H7 (cell line): Measurements from ENCODE around the gene SYAP1. TPM values are rescaled to one million over a fixed set of nuclear protein-coding genes. Genes with fewer than 3 reads are reported as not detected.
"Not testable (repeated sequence)": the region's sequence is repeated elsewhere in the genome, so short reads cannot be mapped to it uniquely, and the experiment has no call there.

ENCODE experiments used
- DNase-seq: peaks from one replicate; pipeline ENCODE4 v3.0.0; 2012
- H3K27me3 ChIP-seq: 2 replicates; pipeline ENCODE4 v1.6.0; 2011; ENCODE audit warnings: mild to moderate bottlenecking, low read length; ENCODE audit not compliant: control insufficient read depth, insufficient read depth
- H3K36me3 ChIP-seq: replicated peaks from 2 replicates; pipeline ENCODE4 v1.5.1; 2011; ENCODE audit warnings: low read length; ENCODE audit not compliant: control insufficient read depth, insufficient read depth
- H3K4me3 ChIP-seq: 2 replicates; pipeline ENCODE4 v1.5.1; 2011; ENCODE audit warnings: low read depth, mild to moderate bottlenecking, control low read depth, low read length, moderate library complexity; ENCODE audit not compliant: insufficient read depth
- total RNA-seq: library from RNA; depleted of rRNA; stranded (reverse); fragments of >200 nt; shearing (Covaris generic); gene quantifications from 2 replicates; pipeline ENCODE4 v1.2.3, GENCODE V29; 2014

SYAP1 gene
- total RNA-seq, 1 experiment from 2014 or later: 21.7 TPM

DNA sequence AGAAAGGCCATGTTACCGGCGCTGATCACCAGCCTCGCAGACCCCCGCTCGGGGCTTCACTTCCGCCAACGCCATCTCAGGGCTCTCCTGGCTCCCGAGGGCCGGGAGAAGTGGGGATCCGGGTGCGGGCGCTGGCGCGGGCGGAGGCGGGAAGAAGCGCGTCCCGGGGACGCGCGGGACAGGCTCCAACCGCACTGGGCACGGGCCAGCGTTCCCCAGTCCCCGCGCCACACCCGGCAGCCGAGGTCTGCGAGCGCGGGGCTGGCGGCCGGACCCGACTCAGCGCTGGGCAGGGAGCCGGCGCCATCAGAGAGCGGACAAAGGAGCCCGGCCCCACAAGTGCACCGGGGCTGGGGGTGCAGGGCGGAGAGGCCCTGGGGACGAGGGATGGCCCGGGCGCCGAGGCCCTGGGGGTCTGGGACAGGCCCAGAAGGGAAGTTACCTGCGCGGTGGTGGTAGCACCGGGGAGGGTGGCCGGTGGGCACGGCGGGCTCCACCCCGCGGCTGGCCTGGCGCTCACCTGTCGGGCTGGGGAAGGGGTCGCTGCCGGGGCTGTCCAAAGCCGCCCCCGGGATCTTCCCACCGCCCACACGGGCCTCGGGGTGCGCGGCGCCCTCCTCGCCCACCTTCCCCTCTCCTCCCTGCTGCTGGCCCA, 7.4 kb upstream of the SYAP1 start:
- Histone ChIP-seq H3K4me3 (peak overlapping the region; percentile 85), H3K27me3 (no peaks in the 10 kb centered on the region), H3K36me3 (peaks cover 4% of the 10 kb centered on the region)
- DNase-seq: peak; percentile 88

- Histone ChIP-seq H3K27me3 (no peaks in the 10 kb centered on the region), H3K36me3 (peaks cover 2% of the 10 kb centered on the region), H3K4me3 (peak within 1 kb of the TSS; percentile 85)
- DNase-seq: peak; percentile 91
Measured at GRCh38 chrX:16712548-16713155, 6.8 kb upstream of the SYAP1 start, which contains the start of gene CTPS2. CTPS2 (minus strand) TSS chrX:16712669; CDS start chrX:16702902, 9,767 bp downstream.

DNA sequence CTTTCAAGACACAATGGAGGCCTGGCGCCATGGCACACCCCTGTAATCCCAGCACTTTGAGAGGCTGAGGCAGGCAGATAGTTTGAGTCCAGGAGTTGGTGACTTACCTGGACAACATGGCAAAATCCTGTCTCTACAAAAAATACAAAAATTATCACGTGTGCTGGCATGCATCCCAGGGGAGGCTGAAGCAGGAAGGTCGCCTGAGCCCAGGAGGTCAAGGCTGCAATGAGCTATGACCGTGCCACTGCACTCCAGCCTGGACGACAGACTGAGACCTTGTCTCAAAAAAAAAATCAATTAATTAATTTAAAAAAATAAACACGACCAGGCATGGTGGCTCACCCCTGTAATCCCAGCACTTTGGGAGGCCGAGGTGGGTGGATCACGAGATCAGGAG, 4.9 kb upstream of the SYAP1 start:
- Histone ChIP-seq H3K36me3 (no peaks in the 10 kb centered on the region; the same call in 1 of the 2 replicates), H3K4me3 (no peak overlapping the region), H3K27me3 (no peaks in the 10 kb centered on the region)
- no peak for DNase-seq

DNA sequence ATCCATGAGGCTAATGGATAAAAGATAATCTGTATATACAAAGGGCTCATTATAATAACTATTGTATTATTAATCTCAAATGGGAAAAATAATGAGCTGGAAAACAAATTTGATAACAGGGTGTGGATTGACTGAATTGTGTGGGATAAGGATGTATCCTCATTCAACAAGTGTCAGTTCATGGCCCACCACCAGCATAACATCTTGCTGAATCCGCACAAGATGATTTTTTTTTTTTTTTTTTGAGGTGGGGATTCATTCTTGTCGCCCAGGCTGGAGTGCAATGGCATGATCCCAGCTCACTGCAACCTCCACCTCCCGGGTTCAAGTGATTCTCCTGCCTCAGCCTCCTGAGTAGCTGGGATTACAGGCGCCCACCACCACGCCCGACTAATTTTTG, 3.8 kb upstream of the SYAP1 start:
- H3K4me3 ChIP-seq, H3K36me3 ChIP-seq, DNase-seq, H3K27me3 ChIP-seq: not testable (repeated sequence)

DNA sequence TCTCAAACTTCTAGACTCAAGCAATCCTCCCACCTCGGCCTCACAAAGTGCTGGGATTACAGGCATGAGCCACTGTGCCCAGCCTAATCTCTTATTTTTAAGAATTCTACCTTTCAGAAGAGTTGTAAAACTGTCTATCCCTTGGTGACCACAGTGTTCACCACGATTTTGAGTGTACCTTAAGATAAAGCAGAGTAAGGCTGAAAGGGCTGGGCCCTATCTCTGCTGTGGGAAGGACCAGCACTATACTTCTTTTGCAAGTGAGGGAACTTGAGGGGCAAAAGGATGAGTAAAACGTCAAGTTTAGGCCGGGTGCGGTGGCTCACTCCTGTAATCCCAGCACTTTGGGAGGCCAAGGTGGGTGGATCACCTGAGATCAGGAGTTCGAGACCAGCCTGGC, 3.0 kb upstream of the SYAP1 start:
- not testable (repeated sequence) for DNase-seq, H3K36me3 ChIP-seq, H3K4me3 ChIP-seq, H3K27me3 ChIP-seq

- no peak for DNase-seq
- H3K36me3 ChIP-seq: no peaks in the 10 kb centered on the region; the same call in 1 of the 2 replicates
- H3K27me3 ChIP-seq: no peaks in the 10 kb centered on the region
- H3K4me3 ChIP-seq: peak overlapping the region; percentile 96
Measured at GRCh38 chrX:16718824-16719333, 533 bp upstream of the SYAP1 start.

GRCh38 chrX:16722481-16722880, 3.1 kb downstream of the SYAP1 start:
- Histone ChIP-seq H3K36me3 (no peaks in the 10 kb centered on the region; the same call in 1 of the 2 replicates), H3K27me3 (no peaks in the 10 kb centered on the region), H3K4me3 (no peak overlapping the region)
- DNase-seq: no peak

DNA sequence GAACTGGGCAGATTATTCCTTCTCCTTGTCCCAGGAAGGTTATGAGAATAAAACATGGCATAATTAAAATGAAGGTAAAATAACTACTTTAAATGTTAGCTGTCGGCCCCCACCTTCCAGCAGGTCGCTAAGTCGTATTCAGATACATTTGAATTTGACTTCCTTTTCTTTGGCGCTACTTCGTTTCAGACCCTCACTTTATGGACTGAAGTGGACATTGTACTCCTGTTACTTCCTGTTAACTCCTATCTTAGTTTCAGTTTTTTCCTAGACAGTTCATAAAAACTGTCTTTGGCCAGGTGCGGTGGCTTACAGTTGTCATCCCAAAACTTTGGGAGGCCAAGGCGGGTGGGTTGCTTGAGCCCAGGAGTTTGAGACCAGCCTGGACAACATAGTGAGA, 5.7 kb downstream of the SYAP1 start:
- Histone ChIP-seq H3K4me3 (no peak overlapping the region), H3K27me3 (no peaks in the 10 kb centered on the region), H3K36me3 (no peaks in the 10 kb centered on the region; the same call in 1 of the 2 replicates)
- DNase-seq: no peak

DNA sequence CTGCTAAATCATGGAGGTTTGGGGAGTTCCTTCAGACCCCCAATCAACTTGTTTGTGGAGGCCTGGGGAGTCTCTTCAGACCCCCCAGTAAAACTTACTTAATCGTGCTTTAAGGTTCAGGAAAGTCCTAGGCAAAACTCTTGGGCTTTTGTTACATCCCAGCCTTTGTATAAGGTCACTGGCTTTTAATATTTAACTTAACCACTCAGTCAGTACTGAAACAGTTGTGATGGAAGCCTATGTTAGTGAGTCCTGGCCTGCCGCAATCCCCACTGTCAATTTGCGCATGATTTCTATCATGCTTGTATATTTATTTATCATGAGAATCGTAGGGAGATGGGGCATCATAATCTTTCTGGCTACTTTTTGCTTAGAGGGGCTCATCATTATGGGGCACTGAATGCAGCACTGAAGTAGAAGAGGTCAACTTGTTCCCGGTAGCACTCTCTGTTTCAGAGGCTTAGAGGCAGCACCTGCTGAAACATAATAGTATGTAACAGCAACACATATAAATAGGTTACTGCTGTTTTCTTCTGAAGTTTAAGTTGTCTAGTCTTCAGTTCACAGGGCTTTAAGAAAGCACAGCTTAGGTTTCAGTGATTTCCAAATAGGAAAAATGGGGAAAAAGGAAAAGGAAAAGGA, 7.1 kb downstream of the SYAP1 start:
- H3K36me3 ChIP-seq, H3K4me3 ChIP-seq, H3K27me3 ChIP-seq, DNase-seq: not testable (repeated sequence)

DNA sequence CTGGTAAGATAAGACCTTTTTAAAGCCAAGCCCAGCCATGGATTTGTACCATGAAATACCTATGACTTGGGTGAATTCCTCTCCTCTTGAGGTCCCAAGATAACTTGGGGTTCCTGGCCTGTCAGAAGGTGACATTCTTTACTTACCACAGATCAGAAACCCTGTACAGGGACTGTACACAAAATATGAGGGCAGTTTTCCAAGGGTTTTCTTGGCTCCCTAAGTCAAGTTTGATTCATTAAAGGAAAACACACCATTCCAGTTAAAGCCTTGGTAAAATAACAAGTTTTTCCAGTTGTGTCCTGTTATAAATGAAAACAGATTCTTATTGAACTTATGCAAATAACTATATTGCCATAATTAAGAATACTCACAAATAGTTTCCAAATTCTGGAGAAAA, 8.2 kb downstream of the SYAP1 start:
- Histone ChIP-seq H3K36me3 (no peaks in the 10 kb centered on the region; the same call in 1 of the 2 replicates), H3K4me3 (no peak overlapping the region), H3K27me3 (no peaks in the 10 kb centered on the region)
- no peak for DNase-seq

GRCh38 chrX:16730450-16730849, 11.0 kb downstream of the SYAP1 start:
- Histone ChIP-seq H3K36me3 (no peaks in the 10 kb centered on the region; the same call in 1 of the 2 replicates), H3K27me3 (no peaks in the 10 kb centered on the region), H3K4me3 (no peak overlapping the region)
- DNase-seq: no peak

GRCh38 chrX:16733013-16733412, 13.6 kb downstream of the SYAP1 start:
- Histone ChIP-seq H3K36me3 (peaks cover 16% of the 10 kb centered on the region), H3K4me3 (no peak overlapping the region), H3K27me3 (no peaks in the 10 kb centered on the region)
- no peak for DNase-seq

- Histone ChIP-seq H3K4me3 (no peak overlapping the region), H3K27me3 (no peaks in the 10 kb centered on the region), H3K36me3 (peaks cover 26% of the 10 kb centered on the region)
- DNase-seq: no peak
Measured at GRCh38 chrX:16737024-16737423, 17.6 kb downstream of the SYAP1 start.

DNA sequence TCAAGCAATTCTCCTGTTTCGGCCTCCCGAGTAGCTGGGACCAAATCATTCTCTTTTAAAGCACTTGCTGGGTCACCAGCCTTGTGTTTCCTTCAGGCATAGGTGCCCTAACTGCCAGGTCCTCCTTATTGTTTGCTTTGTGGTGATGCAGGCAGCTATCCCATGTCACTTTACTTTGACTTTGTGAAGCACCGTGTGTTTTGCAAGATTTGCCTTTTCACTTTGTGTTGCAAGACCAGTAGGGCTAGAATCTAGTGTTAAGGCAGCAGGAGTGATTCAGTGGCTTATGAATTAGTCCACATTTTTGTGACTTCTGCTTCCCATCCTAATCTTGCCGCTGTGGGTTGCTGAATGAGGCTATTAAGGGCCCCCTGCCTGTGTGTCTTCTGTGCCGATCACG, 20.2 kb downstream of the SYAP1 start:
- Histone ChIP-seq H3K36me3 (peaks cover 40% of the 10 kb centered on the region), H3K4me3 (no peak overlapping the region), H3K27me3 (no peaks in the 10 kb centered on the region)
- DNase-seq: no peak
